Left ventricle myocardium inferior (tissue), 1 donor: ENCODE data around the gene ADCY3. TPM values are rescaled to one million over a fixed set of nuclear protein-coding genes. Genes with fewer than 3 reads are reported as not detected.

Experiments used
- DNase-seq: peaks from one replicate; pipeline ENCODE4 v3.0.0-alpha.2; 2020
- H3K27ac ChIP-seq: fragments of 200-600 bp; replicated peaks from 2 replicates; pipeline ENCODE4 v1.8.0; 2021
- H3K27me3 ChIP-seq: fragments of 200-600 bp; 2 replicates; pipeline ENCODE4 v1.8.0; 2021; ENCODE audit warnings: low read depth
- H3K36me3 ChIP-seq: fragments of 200-600 bp; 2 replicates; pipeline ENCODE4 v1.8.0; 2021
- H3K4me1 ChIP-seq: fragments of 200-600 bp; 2 replicates; pipeline ENCODE4 v1.8.0; 2021
- H3K4me3 ChIP-seq: fragments of 200-600 bp; 2 replicates; pipeline ENCODE4 v1.8.0; 2021; ENCODE audit warnings: mild to moderate bottlenecking, moderate library complexity
- H3K9me3 ChIP-seq: fragments of 200-600 bp; replicated peaks from 2 replicates; pipeline ENCODE4 v1.8.0; 2021
- intact Hi-C: fragments of 100-400 bp; cut with micrococcal nuclease; formaldehyde crosslinking; loops from one replicate; pipeline ENCODE4 v1.11.0; 2022
- total RNA-seq: library from RNA; stranded (reverse); fragmentation: NEBNext Ultra II Directional; extraction: Animal tissue kit (Norgen Biotek cat#: 25700); gene quantifications from one replicate; pipeline ENCODE4 v1.2.1, GENCODE V29; 2021
- TF ChIP-seq, protein P1 (sequence below): fragments of 200-600 bp; IDR thresholded peaks from 2 replicates; pipeline ENCODE4 v1.8.0; 2021; ENCODE audit warnings: antibody characterized with exemption, mild to moderate bottlenecking, borderline replicate concordance
- donor health status: DM: no; HTN: yes; CAD: no; lungs with severe emphysema.

ADCY3 gene
- total RNA-seq, 1 donor from 2014 or later, result 12.8 TPM

DNA sequence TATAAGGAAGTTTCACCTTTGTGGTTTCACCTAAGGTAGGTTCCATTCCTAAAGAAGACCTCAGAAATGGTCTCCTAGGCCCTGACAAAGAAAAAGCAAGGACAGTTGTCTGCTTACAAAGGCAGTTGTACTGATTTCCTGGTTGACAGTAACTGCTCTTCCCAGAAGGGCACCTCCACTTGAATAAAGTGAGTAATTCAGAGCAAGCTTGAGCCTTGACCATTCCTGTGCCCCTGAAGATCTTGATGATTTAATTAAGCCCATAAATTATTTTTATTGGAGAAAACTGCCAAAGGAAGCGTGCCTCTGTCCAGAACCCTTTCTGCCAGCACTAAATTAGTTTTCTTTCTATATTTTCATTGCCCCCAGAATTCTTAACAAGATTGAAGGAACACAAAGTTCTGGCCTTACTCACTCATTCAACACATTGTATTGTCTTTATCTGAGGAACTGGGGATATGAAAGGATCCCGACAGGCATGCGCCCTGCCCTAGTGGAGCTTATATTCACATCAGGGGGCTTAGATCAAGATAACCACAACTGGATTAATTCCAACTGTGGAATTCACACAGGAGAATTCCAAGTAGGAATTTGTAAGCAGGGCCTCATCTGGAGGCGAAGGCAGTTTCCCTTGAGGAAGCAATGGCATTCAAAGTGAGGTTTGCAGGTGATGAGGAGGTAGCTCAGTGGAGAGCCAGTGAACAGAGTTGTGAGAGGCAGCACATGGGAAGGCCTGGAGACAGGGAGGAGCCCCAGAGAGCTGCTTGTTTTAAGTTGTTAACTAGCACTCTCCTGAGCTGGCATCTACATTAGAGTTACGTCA, 148.1 kb downstream of the ADCY3 start:
- Histone ChIP-seq H3K4me3 (no peak overlapping the region), H3K36me3 (peaks cover 26% of the 10 kb centered on the region), H3K27ac (no peak overlapping the region), H3K9me3 (no peaks in the 10 kb centered on the region), H3K4me1 (peaks cover 14% of the 10 kb centered on the region), H3K27me3 (no peaks in the 10 kb centered on the region)
- TF ChIP-seq, protein P1, sequence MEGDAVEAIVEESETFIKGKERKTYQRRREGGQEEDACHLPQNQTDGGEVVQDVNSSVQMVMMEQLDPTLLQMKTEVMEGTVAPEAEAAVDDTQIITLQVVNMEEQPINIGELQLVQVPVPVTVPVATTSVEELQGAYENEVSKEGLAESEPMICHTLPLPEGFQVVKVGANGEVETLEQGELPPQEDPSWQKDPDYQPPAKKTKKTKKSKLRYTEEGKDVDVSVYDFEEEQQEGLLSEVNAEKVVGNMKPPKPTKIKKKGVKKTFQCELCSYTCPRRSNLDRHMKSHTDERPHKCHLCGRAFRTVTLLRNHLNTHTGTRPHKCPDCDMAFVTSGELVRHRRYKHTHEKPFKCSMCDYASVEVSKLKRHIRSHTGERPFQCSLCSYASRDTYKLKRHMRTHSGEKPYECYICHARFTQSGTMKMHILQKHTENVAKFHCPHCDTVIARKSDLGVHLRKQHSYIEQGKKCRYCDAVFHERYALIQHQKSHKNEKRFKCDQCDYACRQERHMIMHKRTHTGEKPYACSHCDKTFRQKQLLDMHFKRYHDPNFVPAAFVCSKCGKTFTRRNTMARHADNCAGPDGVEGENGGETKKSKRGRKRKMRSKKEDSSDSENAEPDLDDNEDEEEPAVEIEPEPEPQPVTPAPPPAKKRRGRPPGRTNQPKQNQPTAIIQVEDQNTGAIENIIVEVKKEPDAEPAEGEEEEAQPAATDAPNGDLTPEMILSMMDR, result no peak
- DNase-seq, result no peak
- intact Hi-C loops, result no loop called here

DNA sequence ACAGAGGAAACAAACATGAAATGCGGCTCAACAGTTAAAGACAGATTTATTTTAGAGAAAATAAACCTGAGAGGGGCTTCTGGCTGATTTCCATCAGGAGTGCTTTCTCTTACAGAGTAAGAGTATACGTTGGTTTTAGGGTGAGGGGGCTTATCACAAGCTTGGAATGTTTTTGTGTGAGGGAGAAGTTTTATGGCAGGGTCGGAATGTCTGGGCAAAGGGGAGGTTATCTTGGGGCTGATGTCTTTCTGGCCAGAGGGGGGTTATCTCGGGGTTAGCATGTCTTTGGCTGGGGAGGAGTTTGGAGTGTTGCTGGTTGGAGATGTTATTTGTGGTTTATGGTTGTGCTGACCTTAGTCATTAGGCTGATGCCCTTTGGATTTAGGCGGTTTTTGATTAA, 149.0 kb downstream of the ADCY3 start:
- TF ChIP-seq, protein P1, result no peak
- intact Hi-C loops, result no loop called here
- H3K4me3 ChIP-seq, result no peak overlapping the region
- H3K9me3 ChIP-seq, result no peaks in the 10 kb centered on the region
- H3K4me1 ChIP-seq, result peaks cover 14% of the 10 kb centered on the region
- peaks cover 26% of the 10 kb centered on the region for H3K36me3 ChIP-seq
- no peak for DNase-seq
- no peaks in the 10 kb centered on the region for H3K27me3 ChIP-seq
- no peak overlapping the region for H3K27ac ChIP-seq

Other genes with a start within 250 kb of the ADCY3 start
- 24.3 TPM for gene PTRHD1, start 126.8 kb downstream of the ADCY3 start, total RNA-seq
- 2.2 TPM for gene CENPO, start 126.8 kb downstream of the ADCY3 start, total RNA-seq
- gene DNAJC27, start 51.7 kb upstream of the ADCY3 start, total RNA-seq, result 10.1 TPM
- 8.7 TPM for gene EFR3B, start 121.8 kb upstream of the ADCY3 start, total RNA-seq
- gene POMC, start 248.3 kb upstream of the ADCY3 start, total RNA-seq, result 7.5 TPM